HG03565 (cell line): ENCODE results near the gene SLC26A11.
"Not testable (repeated sequence)": the region's sequence is repeated elsewhere in the genome, so short reads cannot be mapped to it uniquely, and the experiment has no call there.

Experiments used
- ATAC-seq: cut with Tn5 transposase; IDR thresholded peaks from one replicate; pipeline ENCODE4 v1.9.1; 2021; ENCODE audit warnings: mild to moderate bottlenecking, moderate library complexity; ENCODE audit not compliant: unreplicated experiment

SLC26A11 gene

GRCh38 chr17:80243526-80244433 lies 23.6 kb downstream of the SLC26A11 start:
- no peak for ATAC-seq

- ATAC-seq, result not testable (repeated sequence)
Measured at GRCh38 chr17:80244448-80244847, 24.2 kb downstream of the SLC26A11 start.

- ATAC-seq, result no peak
Measured at GRCh38 chr17:80244871-80245509, 24.8 kb downstream of the SLC26A11 start.

- no peak for ATAC-seq
Measured at GRCh38 chr17:80245566-80246265, 25.5 kb downstream of the SLC26A11 start.

GRCh38 chr17:80246266-80246681 lies 26.0 kb downstream of the SLC26A11 start:
- no peak for ATAC-seq

- ATAC-seq, result no peak
Measured at GRCh38 chr17:80246726-80247125, 26.5 kb downstream of the SLC26A11 start.

- no peak for ATAC-seq
Measured at GRCh38 chr17:80247561-80247960, 27.3 kb downstream of the SLC26A11 start.

- no peak for ATAC-seq
Measured at GRCh38 chr17:80248001-80248893, 28.0 kb downstream of the SLC26A11 start.

- ATAC-seq, result no peak
Measured at GRCh38 chr17:80248894-80249710, 28.9 kb downstream of the SLC26A11 start.

- no peak for ATAC-seq
Measured at GRCh38 chr17:80251966-80252365, 31.7 kb downstream of the SLC26A11 start.

- ATAC-seq, result no peak
Measured at GRCh38 chr17:80252871-80253270, 32.6 kb downstream of the SLC26A11 start.

GRCh38 chr17:80253631-80254395 lies 33.6 kb downstream of the SLC26A11 start:
- no peak for ATAC-seq

- ATAC-seq, result no peak
Measured at GRCh38 chr17:80254396-80255251, 34.4 kb downstream of the SLC26A11 start.

- no peak for ATAC-seq
Measured at GRCh38 chr17:80256034-80256350, 35.8 kb downstream of the SLC26A11 start.

GRCh38 chr17:80257716-80258213 lies 37.5 kb downstream of the SLC26A11 start:
- ATAC-seq, result no peak

- not testable (repeated sequence) for ATAC-seq
Measured at GRCh38 chr17:80258296-80258695, 38.1 kb downstream of the SLC26A11 start.

- no peak for ATAC-seq
Measured at GRCh38 chr17:80259457-80260068, 39.3 kb downstream of the SLC26A11 start.
